NCI-H524 treated with DMSO at 0.1 percent for 48 hours (cell line): ENCODE measurements around the gene CYFIP1.

Experiments used
- DNase-seq: peaks from one replicate; lab custom pipeline; 2025; lab: John Stamatoyannopoulos, UW

CYFIP1 gene

DNA sequence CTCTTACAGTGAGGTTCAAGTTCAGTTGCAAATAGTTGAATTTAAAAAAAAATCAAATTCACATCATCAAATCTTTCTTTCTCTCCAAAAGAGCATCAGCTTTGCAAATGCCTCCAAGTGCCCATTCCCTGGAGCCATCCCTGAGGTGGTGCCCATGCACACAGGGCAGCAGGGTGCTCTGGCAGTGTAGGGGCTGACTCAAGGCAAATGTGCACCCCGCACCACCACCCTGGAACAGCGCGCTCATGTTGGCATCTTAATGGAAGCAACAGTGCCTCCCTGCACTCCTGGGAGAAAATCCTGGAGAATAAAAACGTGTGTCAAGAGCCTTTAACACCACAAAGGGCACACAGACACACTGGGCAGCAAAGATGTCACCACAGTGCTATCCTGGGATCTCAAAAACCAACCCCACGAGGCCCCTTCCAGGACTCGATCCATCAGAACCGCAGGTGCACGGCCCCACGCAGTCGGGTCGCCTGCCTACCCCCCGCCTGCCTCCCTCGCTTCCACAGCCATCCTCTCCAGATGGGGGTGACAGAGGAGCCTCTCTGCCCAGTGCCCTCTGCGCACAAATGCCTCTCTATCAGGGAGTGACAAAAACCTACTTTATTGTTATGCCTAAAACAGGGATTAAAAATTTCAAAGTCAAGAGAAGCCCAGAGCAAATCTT is 90.9 kb downstream of the CYFIP1 start:
- no peak for DNase-seq

DNA sequence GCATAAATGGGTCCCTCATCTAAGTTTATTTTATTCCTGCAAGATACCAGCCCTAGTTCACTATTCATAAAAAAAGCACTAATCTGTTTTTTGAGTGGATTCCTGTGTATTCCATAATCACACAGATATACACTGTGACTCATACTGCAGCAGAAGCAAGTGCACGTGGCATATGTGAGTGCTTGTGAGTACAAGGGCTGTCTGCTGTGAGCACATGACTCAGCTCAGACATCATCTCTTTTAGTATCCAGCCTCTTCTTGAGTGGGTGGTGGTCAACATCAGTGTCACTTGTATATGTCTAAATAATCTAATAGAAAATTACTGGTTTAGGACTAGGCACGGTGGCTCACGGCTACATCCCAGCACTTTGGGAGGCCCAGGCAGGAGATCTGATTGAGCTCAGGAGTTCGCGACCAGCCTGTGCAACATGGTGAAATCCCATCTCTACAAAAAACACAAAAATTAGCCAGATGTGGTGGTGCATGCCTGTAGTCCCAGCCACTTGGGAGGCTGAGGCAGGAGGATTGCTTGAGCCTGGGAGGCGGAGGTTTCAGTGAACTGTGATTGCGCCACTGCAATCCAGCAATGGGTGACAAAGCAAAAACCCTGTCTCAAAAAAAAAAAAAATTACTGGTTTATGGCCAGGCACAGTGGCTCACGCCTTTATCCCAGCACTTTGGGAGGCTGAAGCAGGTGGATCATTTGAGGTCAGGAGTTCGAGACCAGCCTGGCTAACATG is 91.9 kb downstream of the CYFIP1 start:
- DNase-seq: no peak

- no peak for DNase-seq
Observed at GRCh38 chr15:22887157-22887951, 92.8 kb downstream of the CYFIP1 start.

DNA sequence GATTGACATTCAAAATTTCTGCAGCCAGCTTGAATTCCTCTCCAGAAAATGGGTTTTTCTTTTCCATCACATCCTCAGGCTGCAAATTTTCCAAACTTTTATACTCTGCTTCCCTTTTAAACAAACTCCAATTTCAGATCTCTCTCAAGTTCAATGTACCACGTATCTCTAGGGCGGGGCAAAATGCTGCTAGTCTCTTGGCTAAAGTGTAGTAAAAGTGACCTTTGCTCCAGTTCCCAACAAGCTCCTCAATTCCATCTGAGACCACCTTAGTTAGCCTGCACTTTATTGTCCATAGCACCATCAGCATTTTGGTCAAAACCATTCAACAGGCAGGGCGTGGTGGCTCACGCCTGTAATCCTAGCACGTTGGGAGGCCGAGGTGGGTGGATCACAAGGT is 95.0 kb downstream of the CYFIP1 start:
- DNase-seq: no peak

- no peak for DNase-seq
Observed at GRCh38 chr15:22884344-22884743, 95.8 kb downstream of the CYFIP1 start.

DNA sequence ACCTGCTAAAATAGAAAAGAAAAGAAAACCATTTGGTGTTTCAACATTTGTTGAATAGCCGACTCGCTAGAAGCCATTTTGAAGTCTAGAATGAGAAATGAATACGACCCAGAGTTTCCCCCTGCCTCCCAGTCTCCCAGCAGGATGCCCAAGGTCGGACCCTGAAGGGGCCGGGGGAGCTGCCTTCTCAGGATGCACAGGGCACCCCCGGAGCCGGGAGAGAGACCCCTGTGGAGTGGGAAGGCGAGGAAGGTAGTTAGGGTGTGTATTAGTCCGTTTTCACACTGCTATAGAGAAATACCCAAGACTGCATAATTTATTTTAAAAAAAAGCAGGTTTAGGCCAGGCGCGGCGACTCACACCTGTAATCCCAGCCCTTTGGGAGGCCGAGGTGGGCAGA is 97.0 kb downstream of the CYFIP1 start:
- DNase-seq: no peak

- DNase-seq: no peak
Observed at GRCh38 chr15:22881739-22882440, 98.3 kb downstream of the CYFIP1 start.

DNA sequence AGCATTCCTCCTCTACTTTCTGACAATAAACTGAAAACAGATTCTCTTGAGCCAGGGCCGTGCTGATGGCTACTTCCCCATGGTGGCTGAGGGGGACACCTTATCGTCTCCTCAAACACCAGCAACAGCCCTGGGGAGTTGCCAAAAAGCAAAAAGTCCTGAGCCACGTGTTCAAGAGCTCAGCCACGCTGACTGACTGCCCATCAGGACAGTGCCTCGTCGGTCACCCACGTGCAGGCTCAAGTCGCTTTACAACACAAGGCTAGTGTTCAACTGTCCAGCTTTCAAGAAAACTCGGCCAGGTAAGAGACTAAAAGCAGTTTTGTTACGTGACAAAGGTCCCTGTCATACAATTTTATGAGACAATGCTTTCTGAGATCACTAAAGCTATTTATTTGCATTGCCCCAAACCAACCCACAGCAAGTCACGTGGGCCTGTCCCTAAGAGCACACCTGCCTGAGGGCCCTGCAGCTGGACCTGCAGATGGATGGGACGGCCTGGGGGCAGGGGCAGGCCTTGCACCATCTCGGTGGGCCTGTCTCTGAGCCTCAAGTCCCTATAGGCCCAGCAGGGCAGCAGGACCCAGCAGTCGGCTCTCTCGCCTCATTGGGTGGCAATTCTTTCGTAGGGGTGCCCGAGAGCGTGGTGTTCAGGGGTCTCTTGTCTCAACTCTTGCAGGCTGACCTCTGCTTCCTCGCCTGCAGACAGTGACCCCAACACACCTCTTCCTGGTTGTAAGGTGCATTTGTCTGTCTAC is 99.0 kb downstream of the CYFIP1 start:
- DNase-seq: no peak

DNA sequence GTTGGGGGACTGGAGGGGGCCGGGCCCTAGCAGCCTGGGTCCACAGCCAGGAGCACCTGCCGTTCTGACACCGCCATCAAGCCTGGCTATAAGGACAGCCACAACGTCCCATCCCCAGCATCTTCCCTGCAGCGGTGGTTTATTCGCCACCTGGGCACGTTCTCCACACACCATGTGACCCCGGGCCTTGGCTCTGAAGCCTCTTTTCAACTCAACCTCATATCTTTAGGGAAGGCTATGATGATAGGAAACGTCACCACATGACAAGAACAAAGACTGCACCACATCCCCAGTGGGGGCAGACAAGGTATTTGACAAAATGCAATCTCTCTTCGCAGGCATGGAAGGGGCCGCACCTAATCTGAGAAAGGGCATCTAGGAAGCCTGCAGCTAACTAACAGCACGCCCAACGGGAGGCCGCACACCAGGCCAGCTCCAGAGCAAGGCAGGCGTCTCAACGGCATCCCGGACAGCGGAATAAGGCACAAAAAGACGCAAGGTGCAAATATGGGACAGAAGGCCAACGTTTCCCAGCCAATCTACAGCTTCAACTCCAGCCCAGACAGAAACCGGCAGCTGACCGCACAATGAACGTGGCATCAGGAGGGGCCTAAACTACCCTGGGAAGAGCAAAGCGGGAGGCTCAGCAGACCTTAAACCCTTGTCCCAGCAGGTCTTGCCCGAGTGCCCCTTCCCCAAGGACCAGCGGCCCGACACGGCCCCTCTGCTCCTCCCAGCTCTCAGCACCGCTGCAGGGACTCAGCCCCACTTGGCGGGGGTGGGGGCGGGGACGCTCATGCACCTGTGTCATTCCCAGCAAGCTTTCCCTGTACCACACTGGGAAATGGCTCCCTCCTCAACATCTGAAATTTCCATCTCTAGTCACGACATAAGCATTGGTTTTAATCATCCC is 99.8 kb downstream of the CYFIP1 start:
- no peak for DNase-seq

- DNase-seq: no peak
Observed at GRCh38 chr15:22878103-22878502, 102.1 kb downstream of the CYFIP1 start.

- DNase-seq: no peak
Observed at GRCh38 chr15:22877607-22878006, 102.6 kb downstream of the CYFIP1 start.

DNA sequence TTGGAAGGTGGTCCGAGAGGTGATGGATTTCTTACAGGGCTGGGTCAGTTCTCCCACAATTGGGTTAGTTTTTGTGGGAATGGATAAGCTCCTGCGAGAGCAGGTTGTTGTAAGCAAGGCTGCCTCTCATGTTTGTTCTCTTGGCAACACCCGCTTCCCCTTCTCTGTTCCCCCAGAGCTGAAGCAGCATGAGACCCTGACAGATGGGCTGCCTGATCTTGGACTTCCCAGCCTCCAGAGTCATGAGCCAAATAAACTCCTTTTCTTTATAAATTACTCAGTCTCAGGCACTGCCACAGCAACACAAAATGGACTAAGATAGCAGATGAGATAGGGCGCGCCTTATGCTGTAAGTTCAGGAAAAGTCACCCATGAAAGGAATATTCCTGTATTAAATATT is 103.1 kb downstream of the CYFIP1 start:
- no peak for DNase-seq

DNA sequence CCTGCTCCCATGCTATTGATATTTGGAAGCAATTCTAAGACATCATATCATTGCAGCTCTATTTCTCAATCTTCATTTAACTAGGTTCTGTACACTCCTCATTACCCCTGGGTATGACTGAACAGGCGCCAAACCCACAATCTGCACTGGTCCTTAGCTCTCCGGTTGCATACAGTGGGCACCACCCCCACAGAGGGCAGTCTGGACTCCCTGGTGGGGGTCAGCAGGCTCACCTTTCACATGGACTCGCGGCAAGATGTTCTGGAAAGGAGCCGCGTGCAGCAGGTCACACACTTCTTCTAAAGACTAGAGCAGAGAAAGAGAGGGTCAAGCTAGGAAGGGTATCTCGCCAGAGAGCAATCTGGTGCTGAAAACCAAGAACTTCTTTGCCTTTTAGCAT is 105.2 kb downstream of the CYFIP1 start:
- no peak for DNase-seq

GRCh38 chr15:22874256-22874655 is 105.9 kb downstream of the CYFIP1 start:
- no peak for DNase-seq

DNA sequence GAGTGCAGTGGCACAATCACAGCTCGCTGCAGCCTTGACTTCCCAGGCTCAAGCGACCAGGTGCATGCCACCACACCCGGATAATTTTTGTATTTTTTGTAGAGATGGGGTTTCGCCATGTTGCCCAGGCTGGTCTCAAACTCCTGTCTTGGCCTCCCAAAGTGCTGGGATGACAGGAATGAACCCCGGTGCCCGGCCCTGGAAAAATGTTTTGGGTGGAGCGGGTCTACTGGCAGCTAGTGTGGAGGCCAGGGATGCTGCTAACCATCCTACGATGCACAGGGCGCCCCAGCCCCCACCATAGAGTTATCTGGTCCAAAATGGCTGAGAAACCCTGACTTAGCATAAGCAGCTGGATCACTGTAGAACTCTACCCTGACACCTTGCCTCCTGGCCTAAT is 106.3 kb downstream of the CYFIP1 start:
- DNase-seq: no peak

DNA sequence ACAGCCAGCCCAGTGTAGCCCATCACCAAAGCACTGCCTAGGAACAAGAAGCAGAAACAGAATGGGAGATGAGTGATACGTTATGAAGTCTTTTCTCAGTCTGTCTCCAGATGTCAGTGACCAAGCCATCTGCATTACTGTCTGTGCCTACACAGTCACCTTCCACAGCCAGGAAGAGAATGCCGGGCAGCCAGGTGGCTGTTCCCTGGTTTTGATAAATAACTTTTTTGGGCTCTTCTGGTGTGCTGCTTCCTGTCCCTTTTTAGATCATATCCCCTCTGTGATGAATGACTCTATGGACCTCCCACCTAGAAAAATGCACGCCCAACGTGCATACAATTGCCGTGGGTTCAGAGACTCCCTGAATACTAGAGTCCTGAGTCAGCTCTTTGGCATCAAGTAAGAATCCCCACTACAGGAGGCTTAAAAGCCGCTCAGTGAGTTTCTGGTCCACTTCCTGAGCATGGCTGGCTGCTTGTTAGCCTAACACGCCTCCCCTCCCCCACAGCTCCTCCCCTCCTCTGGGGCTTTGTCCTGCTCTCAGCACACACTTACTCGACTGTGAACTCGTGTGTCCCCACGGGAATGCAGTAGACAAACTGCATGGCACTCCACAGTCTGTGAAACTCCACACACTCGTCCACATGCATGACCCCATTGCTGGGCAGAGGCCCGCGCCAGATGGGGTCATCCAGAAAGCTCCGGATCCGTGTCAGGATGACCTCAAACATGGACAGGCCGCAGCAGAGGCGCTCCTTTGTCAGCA is 107.0 kb downstream of the CYFIP1 start:
- no peak for DNase-seq

GRCh38 chr15:22871481-22872086 is 108.6 kb downstream of the CYFIP1 start:
- DNase-seq: no peak

- no peak for DNase-seq
Observed at GRCh38 chr15:22870865-22871264, 109.3 kb downstream of the CYFIP1 start.

GRCh38 chr15:22869856-22870255 is 110.3 kb downstream of the CYFIP1 start:
- no peak for DNase-seq
